ENCODE results near the gene ERVFRD-1.
"Not testable (repeated sequence)": the region's sequence is repeated elsewhere in the genome, so short reads cannot be mapped to it uniquely, and the experiment has no call there.

The ERVFRD-1 gene

DNA sequence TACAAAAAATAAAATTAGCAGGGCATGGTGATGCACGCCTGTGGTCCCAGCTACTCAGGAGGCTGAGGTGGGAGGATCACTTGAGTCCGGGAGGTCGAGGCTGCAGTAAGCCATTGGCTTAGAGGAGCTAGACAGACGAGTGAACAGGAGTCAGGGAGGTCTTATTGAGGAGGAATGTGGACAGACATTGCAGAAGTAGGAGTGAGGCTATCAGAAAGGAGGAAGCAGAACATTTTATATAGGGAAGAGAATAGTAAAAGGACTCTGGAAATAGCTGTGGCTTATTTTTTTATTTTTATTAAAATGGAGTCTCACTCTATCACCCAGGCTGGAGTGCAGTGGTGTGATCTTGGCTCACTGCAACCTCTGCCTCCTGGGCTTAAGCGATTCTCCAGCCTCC lies 20.4 kb downstream of the ERVFRD-1 start:
- DNase-seq (ENCODE audit: low read depth in 2 of 2) = not testable (repeated sequence)

DNA sequence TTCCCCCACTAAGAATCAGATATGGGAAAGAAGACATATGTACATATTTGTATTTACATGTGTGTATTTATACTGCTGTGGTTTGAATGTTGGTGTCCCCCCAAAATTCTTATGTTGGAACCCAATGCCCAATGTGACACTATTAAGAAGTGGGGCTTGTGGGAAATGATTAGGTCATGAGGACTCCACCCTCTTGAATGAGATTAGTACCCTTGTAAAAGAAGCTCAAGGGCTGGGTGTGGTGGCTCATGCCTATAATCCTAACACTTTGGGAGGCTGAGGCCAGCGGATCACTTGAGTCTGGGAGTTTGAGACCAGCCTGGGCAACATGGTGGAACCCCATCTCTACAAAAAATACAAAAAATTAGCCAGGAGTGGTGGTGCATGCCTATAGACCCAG lies 21.8 kb downstream of the ERVFRD-1 start:
- no peak for DNase-seq (ENCODE audit: low read depth in 2 of 2)

DNA sequence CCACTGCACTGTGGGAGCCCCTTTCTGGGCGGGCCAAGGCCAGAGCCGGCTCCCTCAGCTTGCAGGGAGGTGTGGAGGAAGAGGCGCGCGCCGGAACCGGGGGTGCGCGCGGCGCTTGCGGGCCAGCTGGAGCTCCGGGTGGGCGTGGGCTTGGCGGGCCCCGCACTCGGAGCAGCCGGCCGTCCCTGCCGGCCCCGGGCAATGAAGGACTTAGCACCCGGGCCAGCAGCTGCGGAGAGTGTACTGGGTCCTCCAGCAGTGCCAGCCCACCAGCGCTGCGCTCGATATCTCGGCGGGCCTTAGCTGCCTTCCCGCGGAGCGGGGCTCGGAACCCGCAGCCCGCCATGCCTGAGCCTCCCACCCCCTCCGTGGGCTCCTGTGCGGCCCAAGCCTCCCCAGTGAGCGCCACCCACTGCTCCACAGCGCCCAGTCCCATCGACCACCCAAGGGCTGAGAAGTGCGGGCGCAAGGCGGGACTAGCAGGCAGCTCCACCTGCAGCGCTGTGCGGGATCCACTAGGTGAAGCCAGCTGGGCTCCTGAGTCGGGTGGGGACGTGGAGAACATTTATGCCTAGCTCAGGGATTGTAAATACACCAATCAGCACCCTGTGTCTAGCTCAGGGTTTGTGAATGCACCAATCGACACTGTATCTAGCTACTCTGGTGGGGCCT lies 24.2 kb downstream of the ERVFRD-1 start:
- not testable (repeated sequence) for DNase-seq (ENCODE audit: low read depth in 2 of 2)

DNA sequence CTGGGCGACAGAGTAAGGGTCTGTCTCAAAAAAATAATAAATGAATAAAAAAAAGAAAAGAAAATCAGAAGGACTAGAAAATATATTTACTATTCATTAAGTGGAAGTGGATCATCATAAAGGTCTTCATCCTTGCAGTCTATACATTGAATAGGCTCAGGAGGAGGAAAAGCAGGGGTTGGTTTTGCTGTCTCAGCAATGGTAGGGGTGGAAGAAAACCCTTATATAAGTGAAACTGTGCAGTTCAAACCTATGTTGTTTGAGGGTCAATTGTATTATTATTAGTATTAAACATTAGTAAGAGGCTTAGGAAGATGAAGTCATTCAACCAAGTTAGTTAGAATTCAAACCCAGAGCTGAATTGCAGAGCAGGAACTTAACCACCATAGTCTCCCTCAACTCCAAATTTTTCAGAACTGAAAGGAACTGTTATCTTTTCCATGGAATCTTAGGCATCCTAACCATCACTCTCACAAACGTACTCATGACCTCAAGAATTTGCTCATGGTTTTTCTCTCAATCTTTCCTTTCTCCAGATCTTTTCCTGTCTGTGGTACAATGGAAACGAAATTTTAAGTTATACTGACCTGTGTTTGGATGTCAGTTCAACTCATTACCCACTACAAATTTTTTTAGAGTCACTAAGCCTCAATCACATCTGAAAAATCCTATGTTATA lies 25.6 kb downstream of the ERVFRD-1 start:
- no peak for DNase-seq (ENCODE audit: low read depth in 2 of 2)

DNA sequence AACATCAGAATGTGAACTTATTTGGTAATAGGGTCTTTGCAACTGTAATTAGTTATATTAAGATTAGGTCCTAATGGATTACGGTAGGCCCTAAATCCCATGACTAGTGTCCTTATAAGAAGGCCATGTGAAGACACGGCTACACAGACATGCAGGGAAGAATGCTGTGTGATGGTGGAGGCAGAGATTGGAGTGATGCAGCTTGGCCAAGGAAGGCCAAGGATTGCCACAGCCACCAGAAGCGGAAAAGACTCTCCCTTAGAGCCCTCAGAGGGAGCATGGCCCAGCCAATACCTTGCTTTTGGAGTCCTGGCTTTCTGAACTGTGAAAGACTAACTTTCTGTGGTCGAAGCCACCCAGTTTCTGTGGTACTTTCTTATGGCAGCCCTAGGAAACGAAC lies 27.6 kb downstream of the ERVFRD-1 start:
- DNase-seq (ENCODE audit: low read depth in 2 of 2) = no peak

DNA sequence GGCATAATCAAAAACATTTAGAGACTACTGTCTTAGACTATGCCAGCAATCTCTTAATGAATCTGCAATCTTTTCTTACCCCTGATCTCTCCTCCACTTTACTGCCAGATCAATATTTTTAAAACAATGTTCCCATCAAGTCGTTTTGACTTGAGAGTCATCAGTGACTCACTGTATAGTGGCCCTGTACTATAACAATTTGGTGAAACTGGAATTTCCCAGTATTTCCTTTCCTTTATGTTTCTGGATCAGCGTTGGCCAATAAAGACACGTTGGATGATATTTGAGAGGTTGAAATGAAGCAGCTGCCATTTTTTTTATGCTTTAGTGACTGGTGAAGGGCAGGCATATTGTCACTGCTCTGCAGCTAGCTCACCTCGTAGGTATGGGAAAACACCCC lies 28.0 kb downstream of the ERVFRD-1 start:
- no peak for DNase-seq (ENCODE audit: low read depth in 2 of 2)

DNA sequence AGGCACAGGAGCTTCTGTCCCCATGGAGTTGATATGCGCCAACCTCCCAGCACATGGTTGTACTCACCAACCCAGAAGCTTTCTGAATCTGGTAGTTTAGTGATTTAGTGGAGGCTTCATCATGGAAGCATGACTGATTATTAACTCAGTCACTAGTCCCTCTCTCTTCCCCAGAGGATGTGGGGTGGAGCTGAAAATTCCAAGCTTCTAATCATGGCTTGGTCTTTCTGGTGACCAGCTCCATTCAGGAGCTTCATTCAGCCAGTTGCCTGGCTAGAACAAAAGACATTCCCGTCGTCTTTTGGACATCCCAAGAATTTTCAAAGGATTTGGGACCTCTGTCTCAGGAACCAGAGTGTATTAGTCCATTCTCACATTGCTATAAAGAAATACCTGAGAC lies 31.2 kb downstream of the ERVFRD-1 start:
- DNase-seq (ENCODE audit: low read depth in 2 of 2) = no peak

DNA sequence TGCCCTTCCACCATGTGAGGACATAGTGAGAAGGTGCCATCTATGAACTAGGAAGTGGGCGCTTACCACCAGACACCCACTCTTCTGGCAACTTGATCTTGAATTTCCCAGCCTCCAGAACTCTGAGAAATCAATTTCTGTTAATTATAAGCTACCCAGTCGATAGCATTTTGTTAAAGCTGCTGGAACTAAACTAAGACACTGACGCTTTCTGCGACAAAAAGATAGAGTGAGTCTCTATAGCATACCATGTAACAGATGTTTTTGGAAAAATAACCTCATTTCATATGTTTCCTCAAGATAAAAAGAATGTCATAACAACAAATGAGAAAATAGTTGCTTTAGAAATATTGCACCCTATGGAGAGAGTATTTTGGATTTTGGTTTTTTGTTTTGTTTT lies 33.3 kb downstream of the ERVFRD-1 start:
- DNase-seq (ENCODE audit: low read depth in 2 of 2) = no peak

DNA sequence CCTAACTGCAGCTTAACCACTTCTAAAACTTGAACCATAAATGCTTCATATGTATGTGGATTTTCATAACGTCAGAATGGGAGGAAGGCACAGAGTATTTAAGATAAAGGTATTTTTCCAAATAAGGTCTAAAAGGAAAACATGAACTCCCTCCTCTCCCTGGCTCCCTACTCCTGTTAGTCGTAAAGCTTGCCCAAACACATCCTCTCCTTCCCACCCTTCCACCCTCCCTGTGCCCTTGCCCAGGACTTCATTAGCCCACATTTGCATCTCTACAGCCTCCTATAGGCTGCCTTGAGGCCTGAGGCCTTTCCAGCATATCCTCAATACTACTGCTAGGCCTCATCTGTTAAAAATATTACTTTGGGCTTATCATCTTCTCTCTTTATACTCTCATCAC lies 35.0 kb downstream of the ERVFRD-1 start:
- no peak for DNase-seq (ENCODE audit: low read depth in 2 of 2)

DNA sequence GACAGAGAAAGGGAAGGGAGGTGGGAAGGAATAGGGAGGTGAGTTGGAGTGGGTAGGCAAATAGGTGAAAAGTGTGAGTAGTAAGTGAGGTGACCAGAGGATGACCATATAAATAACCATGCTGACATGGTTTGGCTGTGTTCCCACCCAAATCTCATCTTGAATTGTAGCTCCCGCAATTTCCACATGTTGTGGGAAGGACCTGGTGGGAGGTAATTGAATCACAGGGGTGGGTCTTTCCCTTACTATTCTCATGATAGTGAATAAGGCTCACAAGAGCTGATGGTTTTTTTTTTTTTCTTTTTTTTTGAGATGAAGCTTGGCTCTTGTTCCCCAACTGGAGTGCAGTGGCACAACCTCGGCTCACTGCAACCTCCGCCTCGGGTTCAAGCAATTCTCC lies 39.4 kb downstream of the ERVFRD-1 start:
- no peak for DNase-seq (ENCODE audit: low read depth in 2 of 2)

DNA sequence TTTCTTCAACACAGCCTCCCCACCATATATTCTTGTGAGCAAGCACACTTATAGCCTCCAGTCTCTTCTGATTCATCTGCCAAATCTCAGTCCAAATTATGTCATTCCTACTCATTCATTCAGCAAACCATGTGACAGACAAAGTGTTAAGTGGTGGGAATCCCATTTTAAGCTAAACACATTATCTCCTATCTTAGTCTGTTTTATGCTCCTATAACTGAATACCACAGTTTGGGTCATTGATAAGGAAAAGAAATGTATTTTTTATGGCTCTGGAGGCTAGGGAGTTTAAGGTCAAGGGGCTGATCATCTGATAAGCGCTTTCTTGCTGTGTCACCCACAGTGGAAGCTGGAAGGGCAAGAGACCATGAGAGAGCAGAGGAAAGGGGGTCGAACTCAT lies 41.8 kb downstream of the ERVFRD-1 start:
- no peak for DNase-seq (ENCODE audit: low read depth in 2 of 2)

DNA sequence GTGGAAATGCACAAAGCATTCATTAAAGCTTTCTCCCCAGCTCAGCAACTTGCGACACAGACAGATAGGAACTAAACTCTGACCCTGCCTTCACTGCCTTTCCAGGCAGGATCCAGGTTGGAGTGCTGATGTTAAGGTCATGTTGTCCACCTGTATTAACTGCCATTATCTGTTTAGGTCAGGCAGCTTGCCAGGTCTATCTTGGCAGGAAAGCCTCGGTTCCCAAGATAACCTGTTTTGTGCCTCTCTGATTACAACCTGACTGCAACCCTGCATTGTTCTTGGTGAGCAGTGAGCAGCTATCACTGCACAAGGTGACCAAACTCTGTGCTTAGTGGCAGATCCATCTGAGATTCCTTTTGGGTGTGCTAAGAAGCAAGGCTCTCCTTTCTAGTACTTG lies 44.2 kb downstream of the ERVFRD-1 start:
- DNase-seq (ENCODE audit: low read depth in 2 of 2) = no peak

DNA sequence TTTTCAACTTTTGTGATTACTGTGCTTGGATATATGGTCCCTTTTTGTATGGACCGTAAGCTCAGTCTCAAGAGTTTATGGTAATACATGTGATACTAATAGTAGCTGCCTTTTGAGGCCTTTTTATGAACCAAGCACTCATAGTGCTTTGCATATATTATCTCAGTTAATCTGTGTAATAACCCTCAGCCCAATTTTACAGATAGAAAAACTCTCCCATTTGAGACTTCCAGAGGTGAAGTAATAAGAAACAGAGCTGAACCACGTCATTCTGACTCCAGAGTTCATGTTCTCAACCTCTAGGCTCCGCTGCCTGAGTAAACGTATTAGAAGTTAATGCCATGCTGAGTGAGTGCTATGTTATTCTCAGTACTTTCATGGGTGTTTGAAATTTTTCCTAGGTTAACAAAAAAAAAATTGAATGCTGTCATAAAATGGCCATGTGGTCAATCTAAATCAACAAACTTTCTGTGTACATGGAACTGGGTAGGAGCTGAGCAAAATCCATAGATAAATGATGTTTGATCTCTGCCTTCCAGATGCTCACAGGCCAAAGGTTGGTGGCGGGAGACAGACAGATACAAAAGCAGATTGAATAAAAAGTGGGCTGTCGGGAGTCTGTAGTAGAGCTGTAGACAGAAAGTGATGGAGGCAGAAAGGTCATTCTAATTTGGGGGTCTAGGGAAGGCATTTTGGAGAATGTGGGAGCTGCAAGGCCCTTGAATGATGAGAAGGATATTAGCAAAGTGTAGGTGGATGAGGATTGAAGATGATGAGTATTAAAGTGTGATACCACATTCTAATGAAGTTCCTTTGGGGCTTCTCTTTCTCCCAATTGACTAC lies 44.8 kb downstream of the ERVFRD-1 start:
- DNase-seq (ENCODE audit: low read depth in 2 of 2) = no peak

DNA sequence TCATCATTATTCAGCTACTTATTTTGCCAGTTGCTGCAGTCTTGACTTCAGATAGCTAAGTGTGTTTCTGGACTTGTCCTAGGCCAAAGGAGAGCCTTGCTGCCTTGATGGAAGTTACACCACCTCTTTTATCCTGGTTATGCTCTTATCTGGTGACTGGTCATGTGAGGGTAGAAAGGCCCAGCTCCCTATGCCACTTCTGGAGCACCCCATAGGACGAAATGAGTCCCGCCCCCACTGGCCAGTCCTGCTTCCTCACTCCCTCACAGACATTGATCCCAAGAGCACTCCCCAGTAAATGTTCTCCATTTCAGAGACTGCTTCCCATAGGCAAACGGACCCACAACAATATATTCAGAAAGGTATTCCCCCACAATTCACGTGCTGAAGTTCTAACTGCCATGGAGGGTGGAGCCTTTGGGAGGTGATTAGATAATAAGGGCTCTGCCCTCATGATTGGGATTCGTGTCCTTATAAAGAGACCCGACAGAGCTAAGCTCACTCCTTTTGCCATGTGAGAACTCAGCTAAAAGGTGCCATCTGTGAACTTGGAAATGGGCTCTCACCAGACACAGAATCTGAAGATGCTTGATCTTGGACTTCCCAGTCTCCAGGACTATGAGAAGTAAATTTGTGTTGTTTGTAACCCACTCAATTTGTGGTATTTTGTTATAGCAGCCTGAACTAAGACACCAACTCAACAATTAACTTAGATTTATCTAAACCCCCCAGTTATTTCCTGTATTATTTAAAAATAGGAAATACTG lies 45.9 kb downstream of the ERVFRD-1 start:
- no peak for DNase-seq (ENCODE audit: low read depth in 2 of 2)

DNA sequence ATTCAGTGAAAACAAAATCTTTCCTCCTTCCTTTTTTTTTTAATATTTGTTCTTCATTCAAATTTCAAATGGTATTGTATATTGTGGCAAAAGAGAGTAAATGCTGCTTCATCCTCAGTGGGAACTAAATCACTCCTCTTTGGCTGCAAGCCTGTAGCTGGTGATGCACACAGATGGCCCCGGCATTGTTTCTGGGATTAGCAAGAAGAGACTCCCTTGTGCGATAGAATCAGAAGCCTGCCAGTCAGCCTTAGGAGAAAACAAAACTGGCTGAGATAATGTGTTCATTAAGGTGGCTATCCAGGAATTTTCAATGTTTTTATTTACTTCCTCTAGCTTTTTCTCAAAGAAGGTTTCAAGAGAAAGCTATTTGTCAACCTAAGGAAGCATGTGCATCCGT lies 46.7 kb downstream of the ERVFRD-1 start:
- no peak for DNase-seq (ENCODE audit: low read depth in 2 of 2)

DNA sequence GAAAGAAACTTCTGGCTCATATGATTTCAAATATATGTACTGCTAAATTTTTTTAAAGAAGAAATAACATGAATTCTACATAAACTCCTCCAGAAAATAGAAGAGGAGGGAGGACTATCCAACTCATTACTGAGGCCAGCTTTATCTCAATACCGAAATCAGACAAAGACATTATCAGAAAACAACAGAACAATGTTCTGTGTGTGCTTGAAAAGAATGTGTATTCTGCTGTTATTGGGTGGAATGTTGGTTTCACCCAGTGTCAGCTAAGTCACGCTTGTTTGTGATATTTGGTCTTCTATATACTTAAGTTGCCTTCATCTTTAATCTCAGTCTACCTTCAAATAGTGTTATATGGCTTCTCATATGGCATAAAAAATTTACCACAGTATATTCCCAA lies 48.8 kb downstream of the ERVFRD-1 start:
- no peak for DNase-seq (ENCODE audit: low read depth in 2 of 2)

DNA sequence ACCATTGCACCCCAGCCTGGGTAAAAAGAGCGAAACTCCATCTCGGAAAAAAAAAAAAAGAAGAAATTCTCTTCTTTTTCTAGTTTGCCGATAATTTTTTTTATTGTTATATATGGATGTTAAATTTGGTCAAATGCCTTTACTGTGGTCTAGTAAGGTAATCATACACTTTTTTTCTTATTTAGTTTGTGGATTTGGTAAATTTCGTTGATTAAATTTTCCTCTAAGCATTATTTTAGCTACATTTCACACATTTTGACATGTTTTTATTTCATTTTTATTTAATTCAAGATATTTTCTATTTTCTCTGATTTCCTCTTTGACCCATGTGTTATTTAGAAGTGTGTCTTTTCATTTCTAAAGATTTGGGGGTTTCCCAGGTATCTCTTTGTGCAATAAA lies 49.4 kb downstream of the ERVFRD-1 start:
- DNase-seq (ENCODE audit: low read depth in 2 of 2) = no peak

DNA sequence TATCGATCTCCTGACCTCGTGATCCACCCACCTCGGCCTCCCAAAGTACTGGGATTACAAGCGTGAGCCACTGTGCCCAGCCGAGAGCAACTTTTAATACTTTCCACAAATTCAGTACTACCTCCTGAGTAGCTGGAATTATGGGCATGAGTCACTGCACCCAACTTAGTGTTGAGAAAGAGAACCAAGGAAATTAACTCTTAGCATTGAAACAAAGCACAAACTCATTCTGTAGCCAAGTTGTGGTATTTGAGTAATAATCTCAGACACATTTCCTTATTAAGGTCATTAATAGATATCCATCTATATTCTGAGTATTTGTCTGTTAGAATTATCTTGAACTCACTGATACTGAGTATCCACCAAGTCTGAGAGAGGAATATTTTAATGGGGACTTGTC lies 53.1 kb downstream of the ERVFRD-1 start:
- no peak for DNase-seq (ENCODE audit: low read depth in 2 of 2)

DNA sequence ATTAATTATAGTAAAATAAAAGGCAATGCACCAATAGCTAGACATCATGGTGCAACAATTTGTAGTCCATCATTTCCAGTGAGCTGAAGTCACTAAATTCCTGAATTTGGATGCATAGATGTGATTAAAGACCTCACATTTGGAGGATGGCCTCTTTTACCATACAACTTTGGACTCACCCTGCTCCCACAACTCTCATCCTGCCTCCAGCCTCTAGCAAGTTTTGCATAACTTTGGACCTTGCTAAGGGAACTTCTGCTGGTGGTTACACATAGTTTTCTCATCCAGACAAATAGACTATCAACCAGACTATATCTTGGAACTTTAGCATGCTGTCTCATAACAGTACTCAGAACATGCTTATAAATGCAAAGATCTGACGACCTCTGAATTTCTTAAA lies 54.7 kb downstream of the ERVFRD-1 start:
- DNase-seq (ENCODE audit: low read depth in 2 of 2) = no peak

DNA sequence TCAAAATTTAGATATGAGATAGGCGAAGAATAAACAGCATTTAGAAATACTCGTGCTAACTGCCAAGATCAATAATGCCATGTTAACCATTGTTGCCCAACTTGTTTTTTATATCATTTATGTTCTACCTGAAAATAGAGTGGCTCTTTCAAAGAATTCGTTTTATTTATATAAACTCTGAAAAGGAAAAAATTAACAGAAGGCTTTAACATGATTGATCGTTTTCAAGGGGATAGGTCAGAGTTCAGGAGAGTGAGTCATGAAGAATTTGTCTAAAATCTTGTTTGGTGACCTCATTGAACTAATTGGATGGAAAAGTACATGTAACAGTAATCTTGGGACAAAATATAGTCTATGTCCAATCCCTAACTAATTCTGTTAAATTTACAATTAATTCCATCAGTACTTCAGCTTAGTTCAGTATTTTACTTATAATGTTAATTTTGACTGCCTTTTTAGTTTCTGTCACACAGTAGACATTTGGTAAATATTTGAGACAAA lies 56.3 kb downstream of the ERVFRD-1 start:
- no peak for DNase-seq (ENCODE audit: low read depth in 2 of 2)

DNA sequence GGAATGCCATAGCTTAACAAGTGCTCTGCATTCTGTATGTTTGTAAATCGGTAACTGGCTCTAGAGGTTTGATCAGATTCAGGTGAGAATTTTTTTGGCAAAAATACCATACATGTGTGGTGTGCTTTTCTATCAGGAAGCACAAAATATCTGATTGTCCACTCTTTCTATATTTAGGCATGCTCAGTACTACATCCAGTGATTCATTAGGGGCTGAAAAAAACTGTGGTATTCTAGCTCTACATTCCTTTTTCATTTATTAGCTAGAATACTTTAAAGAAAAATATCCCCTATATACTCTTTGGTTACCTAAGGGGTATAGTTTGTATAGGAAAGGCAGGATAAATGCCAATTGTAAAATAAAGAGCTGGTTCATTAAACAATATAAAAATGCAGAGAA lies 56.8 kb downstream of the ERVFRD-1 start:
- no peak for DNase-seq (ENCODE audit: low read depth in 2 of 2)

DNA sequence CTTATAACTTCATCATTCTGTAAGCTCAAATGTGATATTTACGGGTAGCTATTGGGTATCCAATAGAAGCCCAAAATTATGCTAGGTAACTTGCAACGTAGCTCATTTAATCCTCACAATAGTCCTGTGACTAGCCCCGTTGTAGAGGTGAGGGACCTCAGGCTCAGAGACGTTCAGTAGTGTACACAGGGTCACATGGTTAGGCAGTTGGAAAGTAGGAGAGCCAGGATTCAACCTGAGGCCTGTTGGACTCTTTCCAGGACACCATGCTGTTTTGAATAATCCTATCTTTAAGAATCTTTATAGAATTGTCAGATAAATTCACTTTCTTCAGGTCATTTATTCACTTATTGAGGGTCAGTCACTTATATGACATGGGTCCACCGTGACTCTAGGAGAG lies 58.2 kb downstream of the ERVFRD-1 start:
- no peak for DNase-seq (ENCODE audit: low read depth in 2 of 2)

Data from stimulated activated CD8-positive, alpha-beta memory T cell treated with anti-CD3 and anti-CD28 coated beads, Interleukin-7, amount 100 ng/mL, for 1 hour (primary cell).